ENCODE data around the gene PPP4R3A.

Gene PPP4R3A

DNA sequence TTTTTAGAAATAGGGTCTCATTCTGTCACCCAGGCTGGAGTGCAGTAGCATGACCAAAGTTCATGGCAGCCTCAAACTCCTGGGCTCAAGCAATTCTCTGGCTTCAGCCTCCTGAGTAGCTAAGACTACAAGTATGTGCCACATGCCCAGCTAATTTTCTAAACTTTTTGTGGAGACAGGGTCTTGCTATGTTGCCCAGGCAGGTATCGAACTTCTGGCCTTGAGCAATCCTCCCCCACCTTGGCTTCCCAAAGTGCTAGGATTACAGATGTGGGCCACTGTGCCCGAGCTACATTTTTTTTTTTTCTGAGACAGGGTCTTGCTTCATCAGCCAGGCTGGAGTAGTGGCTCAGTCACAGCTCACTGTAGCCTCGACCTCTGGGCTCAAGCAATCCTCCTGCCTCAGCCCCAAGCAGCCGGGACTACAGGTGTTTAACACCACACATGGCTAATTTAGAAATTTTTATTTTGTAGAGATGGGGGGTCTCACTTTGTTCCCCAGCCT, 7.1 kb downstream of the PPP4R3A start:
- no peak for DNase-seq

GRCh38 chr14:91501951-91502930, 7.9 kb downstream of the PPP4R3A start:
- no peak for DNase-seq

DNA sequence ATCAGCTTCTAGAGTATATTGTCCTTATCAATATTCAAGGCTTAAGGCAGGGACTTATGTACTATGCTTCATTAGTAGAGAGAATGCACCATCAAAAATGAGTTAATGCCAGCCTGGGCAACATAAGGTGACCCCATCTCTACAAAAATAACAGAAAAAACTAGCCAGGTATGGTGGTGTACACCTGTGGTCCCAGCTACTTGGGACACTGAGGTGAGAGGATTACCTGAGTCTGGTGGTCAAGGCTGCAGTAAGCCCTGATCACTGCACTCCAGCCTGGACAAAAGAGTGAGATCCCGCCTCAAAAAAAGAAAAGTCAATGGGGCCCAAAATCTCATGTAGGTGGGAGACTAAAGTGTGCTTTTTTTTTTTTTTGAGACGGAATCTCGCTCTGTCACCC, 8.8 kb downstream of the PPP4R3A start:
- DNase-seq: no peak

DNA sequence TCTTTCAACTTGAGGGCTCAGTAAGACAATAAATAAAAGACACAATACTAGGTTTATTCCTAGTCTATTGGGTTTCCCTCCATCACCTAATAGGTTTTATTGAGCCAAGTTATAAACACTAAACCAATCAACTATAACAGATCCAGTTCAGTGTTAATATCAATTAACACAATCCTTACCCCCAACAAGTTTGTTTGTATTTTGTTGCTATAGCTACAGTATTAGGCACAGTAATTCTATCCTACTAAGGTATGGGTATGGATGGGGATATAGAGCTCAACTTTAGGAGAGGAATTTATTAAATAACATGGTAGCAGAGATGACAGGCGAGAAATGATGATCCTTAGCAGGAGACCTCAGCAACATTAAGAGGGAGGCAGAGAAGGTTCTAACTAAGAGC, 13.3 kb downstream of the PPP4R3A start:
- DNase-seq: no peak

GRCh38 chr14:91494392-91495065, 15.6 kb downstream of the PPP4R3A start:
- DNase-seq: peak; percentile 14

DNA sequence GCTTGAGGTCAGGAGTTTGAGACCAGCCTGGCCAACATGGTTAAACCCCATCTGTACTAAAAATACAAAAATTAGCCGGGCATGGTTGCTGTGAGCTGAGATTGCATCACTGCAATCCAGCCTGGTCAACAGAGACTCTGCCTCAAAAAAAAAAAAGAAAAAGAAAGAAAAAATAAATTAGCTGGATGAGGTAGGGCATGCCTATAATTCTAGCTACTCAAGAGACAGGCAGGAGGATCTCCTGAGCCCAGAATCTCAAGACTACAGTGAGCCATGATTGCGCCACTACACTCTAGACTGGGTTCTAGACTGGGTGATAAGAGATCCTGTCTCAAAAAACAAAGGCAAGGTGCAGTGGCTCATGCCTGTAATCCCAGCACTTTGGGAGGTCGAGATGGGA, 16.9 kb downstream of the PPP4R3A start:
- DNase-seq: no peak

- no peak for DNase-seq
Observed at GRCh38 chr14:91484744-91485143, 25.4 kb downstream of the PPP4R3A start.

- DNase-seq: peak; percentile 20
Observed at GRCh38 chr14:91484186-91484585, 25.9 kb downstream of the PPP4R3A start.

DNA sequence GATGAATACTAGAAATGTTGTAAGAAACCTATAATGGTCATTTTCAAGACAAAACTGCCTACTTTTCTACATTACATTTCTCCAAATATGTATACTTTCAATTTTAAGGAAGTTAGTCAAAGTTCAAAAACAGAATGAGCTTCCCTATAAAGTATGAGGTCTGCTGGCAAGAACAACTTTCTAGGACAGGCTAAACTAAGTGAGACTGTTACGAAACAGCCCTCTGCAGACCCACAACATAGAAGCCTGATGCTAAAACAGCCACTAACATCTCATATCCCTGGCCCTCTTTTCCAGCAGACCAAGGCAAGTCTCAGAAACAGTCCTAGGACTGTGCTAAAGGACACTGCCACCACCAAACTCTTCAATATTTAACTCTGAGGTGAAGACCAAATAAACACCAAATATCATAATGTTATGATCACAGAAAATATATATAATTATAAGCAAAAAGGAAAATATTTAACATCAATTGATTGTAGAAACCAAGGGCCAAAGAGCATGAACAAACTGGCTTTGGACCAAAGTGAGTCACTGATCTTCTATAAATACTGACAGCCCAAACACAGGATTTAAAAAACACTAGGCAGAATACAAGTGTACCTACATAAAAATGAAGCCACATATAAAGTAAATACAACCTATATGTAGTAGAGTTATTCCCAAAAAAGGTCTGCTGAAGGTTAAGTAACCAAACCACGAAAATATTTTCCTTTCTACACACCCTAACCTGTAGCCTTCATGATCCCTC, 27.7 kb downstream of the PPP4R3A start:
- DNase-seq: no peak

GRCh38 chr14:91477388-91477787, 32.7 kb downstream of the PPP4R3A start:
- no peak for DNase-seq

- DNase-seq: no peak
Observed at GRCh38 chr14:91473046-91473445, 37.1 kb downstream of the PPP4R3A start.

DNA sequence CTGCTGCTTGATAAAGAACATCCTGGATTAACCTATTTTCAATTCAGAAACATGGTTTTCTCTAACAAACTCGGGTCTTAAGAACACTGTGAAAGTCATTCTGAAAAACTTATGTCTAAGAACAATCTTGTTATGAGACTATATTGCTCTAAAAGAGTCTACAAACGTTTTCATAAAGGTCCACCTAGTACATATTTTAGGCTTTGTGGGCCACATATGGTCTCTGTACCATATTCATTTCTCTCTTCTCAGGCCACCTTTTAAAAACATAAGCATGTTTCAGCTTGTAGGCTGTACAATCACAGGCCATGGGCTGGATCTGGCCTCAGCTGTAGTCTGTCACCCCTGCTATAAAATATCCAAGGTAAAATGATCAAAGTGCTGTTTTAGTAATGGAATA, 39.9 kb downstream of the PPP4R3A start:
- no peak for DNase-seq

- no peak for DNase-seq
Observed at GRCh38 chr14:91466192-91466591, 43.9 kb downstream of the PPP4R3A start.

- DNase-seq: no peak
Observed at GRCh38 chr14:91464615-91465205, 45.4 kb downstream of the PPP4R3A start.

DNA sequence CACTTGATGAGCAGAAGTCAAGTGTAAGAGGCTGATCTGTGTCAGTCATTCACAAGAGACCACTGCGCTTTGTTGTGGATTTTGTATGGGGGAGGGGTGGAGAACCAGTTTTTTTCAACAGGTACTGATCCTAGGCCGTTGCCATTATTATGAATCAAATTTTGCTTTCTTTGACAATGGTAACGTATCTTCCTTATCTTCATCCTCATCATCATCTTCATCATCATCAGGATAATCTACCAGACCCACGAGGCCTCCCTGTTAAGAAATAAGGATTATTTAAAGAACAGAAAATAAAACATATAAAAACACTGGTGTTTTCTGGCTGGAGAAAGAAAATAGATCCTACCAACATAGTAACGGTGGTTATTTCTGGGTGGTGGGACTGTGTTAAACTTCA, 51.5 kb downstream of the PPP4R3A start:
- no peak for DNase-seq

DNA sequence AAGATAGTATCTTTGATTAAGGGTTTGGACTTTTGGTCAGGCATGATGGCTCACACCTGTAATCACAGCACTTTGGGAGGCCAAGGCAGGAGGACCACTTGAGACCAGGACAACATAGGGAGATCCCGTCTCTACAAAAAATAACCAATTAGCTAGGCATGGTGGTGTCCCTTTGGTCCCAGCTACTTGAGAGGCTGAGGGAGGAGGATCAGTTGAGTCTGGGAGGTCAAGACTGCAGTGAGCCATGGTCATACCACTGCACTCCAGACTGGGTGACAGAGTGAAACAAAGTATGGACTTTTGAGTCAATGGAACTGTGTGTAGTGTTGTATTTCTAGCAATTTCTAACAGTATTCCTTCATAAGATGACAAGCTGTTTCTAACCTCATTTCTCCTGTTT, 53.8 kb downstream of the PPP4R3A start:
- no peak for DNase-seq

DNA sequence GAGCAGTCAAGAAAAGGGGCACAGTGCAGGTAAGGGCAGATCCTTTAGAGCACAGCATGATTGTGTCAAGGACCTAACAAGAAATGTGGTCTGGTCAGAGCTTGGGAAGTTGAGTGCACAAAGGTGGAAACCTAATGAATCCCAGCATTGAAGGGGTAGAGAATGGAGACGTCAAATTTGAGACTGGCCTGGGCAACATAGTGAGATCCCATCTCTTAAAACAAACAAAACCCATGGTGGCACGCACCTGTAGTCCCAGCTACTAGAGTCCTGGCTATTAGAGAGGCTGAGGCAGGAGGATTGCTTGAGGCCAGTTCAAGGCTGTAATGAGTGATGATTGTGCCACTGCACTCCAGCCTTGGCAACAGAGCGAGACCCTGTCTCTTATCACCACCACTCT, 55.5 kb downstream of the PPP4R3A start:
- no peak for DNase-seq

GRCh38 chr14:91454155-91454554, 56.0 kb downstream of the PPP4R3A start:
- DNase-seq: no peak

- DNase-seq: no peak
Observed at GRCh38 chr14:91453744-91454143, 56.4 kb downstream of the PPP4R3A start.

GRCh38 chr14:91444335-91445020, 65.6 kb downstream of the PPP4R3A start:
- DNase-seq: no peak

- DNase-seq: no peak
Observed at GRCh38 chr14:91439345-91439744, 70.8 kb downstream of the PPP4R3A start.

DNA sequence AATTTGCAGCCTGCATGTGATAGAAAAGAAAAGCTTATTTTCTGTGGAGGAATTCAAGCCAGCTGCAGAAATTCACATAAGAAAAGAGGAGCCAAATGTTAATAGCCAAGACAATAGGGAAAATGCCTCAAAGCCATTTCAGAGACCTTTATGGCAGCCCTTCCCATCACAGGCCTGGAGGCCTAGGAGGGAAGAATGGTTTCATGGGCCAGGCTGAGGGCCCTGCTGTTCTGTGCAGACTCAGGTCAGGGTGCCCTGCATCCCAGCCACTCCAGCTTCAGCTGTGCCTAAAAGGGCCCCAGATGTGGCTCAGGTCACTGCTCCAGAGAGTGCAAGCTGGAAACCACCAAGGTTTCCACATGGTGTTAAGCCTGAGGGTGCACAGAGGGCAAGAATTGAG, 71.3 kb downstream of the PPP4R3A start:
- no peak for DNase-seq
